HCT116 (cell line): ENCODE measurements around the gene ARTN.

ENCODE experiments used
- CTCF ChIP-seq, 3 experiments: fragments of 200-600 bp in 1 of 3; sonication (generic) in 1 of 3; IDR thresholded peaks in 2 of 3; conservative IDR thresholded peaks in 1 of 3; 2 replicates each; pipeline ENCODE4 v1.5.1; 2012 to 2017; ENCODE audit warnings: low read depth in 2 of 3, low read length in 2 of 3, antibody characterized with exemption in 1 of 3, borderline replicate concordance in 1 of 3, control low read depth in 1 of 3, mild to moderate bottlenecking in 1 of 3, mixed read lengths in 1 of 3, mixed run types in 1 of 3, moderate library complexity in 1 of 3; ENCODE audit not compliant: insufficient read depth in 1 of 3
- EGR1 ChIP-seq: IDR thresholded peaks from 2 replicates; pipeline ENCODE4 v1.6.1; 2012; ENCODE audit warnings: low read depth
- EZH2 ChIP-seq: fragments of 200-600 bp; sonication (generic); IDR thresholded peaks from 2 replicates; pipeline ENCODE4 v1.6.1; 2017; ENCODE audit warnings: antibody characterized with exemption, mixed run types
- JUND ChIP-seq: IDR thresholded peaks from 2 replicates; pipeline ENCODE4 v1.6.1; 2012
- MAX ChIP-seq: IDR thresholded peaks from 2 replicates; pipeline ENCODE4 v1.6.1; 2012
- POLR2A ChIP-seq: IDR thresholded peaks from 2 replicates; pipeline ENCODE4 v1.7.0; 2011; ENCODE audit warnings: borderline replicate concordance; ENCODE audit not compliant: insufficient read depth, insufficient read length; ENCODE audit errors: extremely low read depth
- POLR2AphosphoS5 ChIP-seq: IDR thresholded peaks from 2 replicates; pipeline ENCODE4 v1.6.1; 2011; ENCODE audit warnings: mild to moderate bottlenecking, low read depth, low read length, moderate library complexity
- REST ChIP-seq: IDR thresholded peaks from 2 replicates; pipeline ENCODE4 v1.6.1; 2012; ENCODE audit warnings: low read depth
- SP1 ChIP-seq: IDR thresholded peaks from 2 replicates; pipeline ENCODE4 v1.6.1; 2012; ENCODE audit warnings: low read depth
- SRF ChIP-seq: IDR thresholded peaks from 2 replicates; pipeline ENCODE4 v1.6.1; 2012; ENCODE audit warnings: low read depth
- ZFX ChIP-seq: fragments of 450-650 bp; IDR thresholded peaks from 2 replicates; pipeline ENCODE4 v1.6.1; 2017
- ZNF274 ChIP-seq: fragments of 200-500 bp; sonication (Bioruptor generic); IDR thresholded peaks from 2 replicates; pipeline ENCODE4 v1.6.1; 2014; ENCODE audit warnings: mild to moderate bottlenecking, low read depth, low read length, inconsistent platforms

GRCh38 chr1:43971336-43971980, 37.9 kb downstream of the ARTN start:
- TF ChIP-seq EZH2 (no peak), SRF (no peak), POLR2A (no peak), ZNF274 (no peak), POLR2AphosphoS5 (no peak), JUND (no peak), CTCF (IDR thresholded peaks at IDR 0.05 in 2 of 3, conservative IDR thresholded peaks at IDR 0.05 in 1 of 3; ENCODE audit: borderline replicate concordance in 1 of 3, insufficient read depth in 1 of 3, low read depth in 2 of 3, low read length in 2 of 3) (no peak), ZFX (no peak), MAX (no peak), SP1 (no peak), REST (no peak), EGR1 (no peak)
